Measurements from ENCODE around the gene CA5B. TPM values are rescaled to one million over a fixed set of nuclear protein-coding genes. Genes with fewer than 3 reads are reported as not detected.

The CA5B gene
- total and polyA plus RNA-seq, 10 of the 15 experiments (the other 5 are each of a cell fraction or from before 2014, with no cell fraction given), result 1.2 to 6.0 (median 3.2) TPM

GRCh38 chrX:15761564-15762191 is 23.6 kb downstream of the CA5B start (continued):
- TF ChIP-seq E2F8 (IDR thresholded peaks at IDR 0.05; ENCODE audit: low read depth, partially characterized antibody), result no peak
- no peak for TF ChIP-seq CBFB (IDR thresholded peaks at IDR 0.05; ENCODE audit: low read depth)
- no peak for TF ChIP-seq HDGF (IDR thresholded peaks at IDR 0.05)
- TF ChIP-seq POLR2AphosphoS2 (IDR thresholded peaks at IDR 0.05; ENCODE audit: low read depth, low read length), result no peak
- TF ChIP-seq SIN3A (IDR thresholded peaks at IDR 0.05; ENCODE audit: low read depth, low read length), result no peak

DNA sequence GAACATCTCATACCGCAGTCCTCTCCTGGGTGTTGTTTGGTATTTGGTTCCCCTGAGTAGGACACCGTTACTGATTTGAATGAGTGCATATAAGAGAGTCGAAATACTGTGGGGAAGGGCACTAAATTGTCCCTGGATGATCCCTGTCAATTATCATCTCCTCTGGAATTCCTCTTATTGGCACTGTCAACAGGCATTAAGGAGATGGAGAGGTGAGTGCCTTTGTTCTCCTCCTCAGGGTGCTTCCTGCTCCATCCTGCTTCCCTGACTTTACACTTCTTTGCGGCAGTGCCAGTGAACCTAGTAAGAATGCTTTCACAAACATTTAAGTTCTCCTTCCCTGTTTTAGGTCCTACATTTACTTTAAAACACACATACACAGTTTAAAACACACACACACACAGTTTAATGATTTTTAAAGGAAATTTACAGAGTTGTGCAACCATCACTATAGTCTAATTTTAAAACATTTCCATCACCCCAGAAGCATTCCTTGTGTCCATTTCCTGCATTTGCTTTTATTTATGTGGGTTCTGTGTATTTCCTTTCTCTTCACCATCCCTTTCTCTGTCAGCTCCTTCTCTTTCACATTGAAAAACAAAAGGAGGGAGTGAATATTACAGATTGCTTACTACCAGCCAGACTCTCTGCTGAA is 31.4 kb downstream of the CA5B start:
- Histone ChIP-seq H3K27me3 (replicated peaks in 1 of 2; ENCODE audit: control insufficient read depth in 2 of 2, insufficient read depth in 2 of 2, low read length in 1 of 2) (no peaks in the 10 kb centered on the region), H3K27ac (ENCODE audit: control insufficient read depth, insufficient read depth) (no peak overlapping the region), H3K79me2 (ENCODE audit: control insufficient read depth, insufficient read depth, low read length) (no peaks in the 10 kb centered on the region), H3K9ac (ENCODE audit: control insufficient read depth, insufficient read depth, low read length) (no peak overlapping the region), H2AFZ (ENCODE audit: control insufficient read depth, low read depth, low read length) (no peak overlapping the region), H3K4me3 (no peak overlapping the region), H4K20me1 (ENCODE audit: control insufficient read depth, insufficient read depth) (no peaks in the 10 kb centered on the region), H3K36me3 (ENCODE audit: control insufficient read depth in 2 of 2, insufficient read depth in 2 of 2, low read length in 1 of 2) (no peaks in the 10 kb centered on the region), H3K4me2 (ENCODE audit: control insufficient read depth, insufficient read depth) (no peak overlapping the region), H3K9me3 (replicated peaks; ENCODE audit: control insufficient read depth, insufficient read depth, low read length) (no peaks in the 10 kb centered on the region), H3K4me1 (ENCODE audit: control insufficient read depth, insufficient read depth, low read length) (no peaks in the 10 kb centered on the region)
- POLR2A ChIA-PET, result no interaction called here
- no peak for ATAC-seq
- CTCF ChIA-PET, result no interaction called here
- RAD21 ChIA-PET (ENCODE audit: unreplicated experiment), result no interaction called here
- intact Hi-C loops (cut with micrococcal nuclease; ENCODE audit: unreplicated experiment), result no loop called here
- DNase-seq (ENCODE audit: low read depth, low spot score), result no peak
- WGBS (ENCODE audit: insufficient coverage, insufficient replicate concordance, low lambda C conversion rate, missing lambda C conversion rate), result 94% methylated on average over 4 of the region's 4 CpGs
- in situ Hi-C loops (cut with MboI), result no loop called here
- FAIRE-seq, result no peak
- SMC1A ChIA-PET (ENCODE audit: uncharacterized antibody, unreplicated experiment), result no interaction called here
- no TSS peak for BruUV-seq (replicated peaks)
- TF ChIP-seq USF2 (IDR thresholded peaks at IDR 0.05; ENCODE audit: borderline replicate concordance, low read depth, low read length) (no peak), PRDM15 (CRISPR knock-in tag; IDR thresholded peaks at IDR 0.05) (no peak), SPI1 (IDR thresholded peaks at IDR 0.05; ENCODE audit: borderline replicate concordance, insufficient read depth, low read depth, low read length) (no peak), CBX5 (IDR thresholded peaks at IDR 0.05; ENCODE audit: low read depth) (no peak), TCF3 (IDR thresholded peaks at IDR 0.05; ENCODE audit: borderline replicate concordance, insufficient read depth, low read depth, low read length) (no peak)
- TF ChIP-seq, protein P1, sequence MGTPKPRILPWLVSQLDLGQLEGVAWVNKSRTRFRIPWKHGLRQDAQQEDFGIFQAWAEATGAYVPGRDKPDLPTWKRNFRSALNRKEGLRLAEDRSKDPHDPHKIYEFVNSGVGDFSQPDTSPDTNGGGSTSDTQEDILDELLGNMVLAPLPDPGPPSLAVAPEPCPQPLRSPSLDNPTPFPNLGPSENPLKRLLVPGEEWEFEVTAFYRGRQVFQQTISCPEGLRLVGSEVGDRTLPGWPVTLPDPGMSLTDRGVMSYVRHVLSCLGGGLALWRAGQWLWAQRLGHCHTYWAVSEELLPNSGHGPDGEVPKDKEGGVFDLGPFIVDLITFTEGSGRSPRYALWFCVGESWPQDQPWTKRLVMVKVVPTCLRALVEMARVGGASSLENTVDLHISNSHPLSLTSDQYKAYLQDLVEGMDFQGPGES (IDR thresholded peaks at IDR 0.05), result no peak
- TF ChIP-seq, protein P2, sequence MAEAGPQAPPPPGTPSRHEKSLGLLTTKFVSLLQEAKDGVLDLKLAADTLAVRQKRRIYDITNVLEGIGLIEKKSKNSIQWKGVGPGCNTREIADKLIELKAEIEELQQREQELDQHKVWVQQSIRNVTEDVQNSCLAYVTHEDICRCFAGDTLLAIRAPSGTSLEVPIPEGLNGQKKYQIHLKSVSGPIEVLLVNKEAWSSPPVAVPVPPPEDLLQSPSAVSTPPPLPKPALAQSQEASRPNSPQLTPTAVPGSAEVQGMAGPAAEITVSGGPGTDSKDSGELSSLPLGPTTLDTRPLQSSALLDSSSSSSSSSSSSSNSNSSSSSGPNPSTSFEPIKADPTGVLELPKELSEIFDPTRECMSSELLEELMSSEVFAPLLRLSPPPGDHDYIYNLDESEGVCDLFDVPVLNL (IDR thresholded peaks at IDR 0.05; ENCODE audit: low read depth, low read length), result no peak

Data from GM12878 (cell line).